HG03457 (cell line): ENCODE measurements around the gene TRPM2.
"Not testable (repeated sequence)": the region's sequence is repeated elsewhere in the genome, so short reads cannot be mapped to it uniquely, and the experiment has no call there.

Experiments
- ATAC-seq: cut with Tn5 transposase; IDR thresholded peaks from one replicate; pipeline ENCODE4 v1.9.1; 2021; ENCODE audit warnings: moderate number of reproducible peaks; ENCODE audit not compliant: unreplicated experiment

TRPM2 gene

DNA sequence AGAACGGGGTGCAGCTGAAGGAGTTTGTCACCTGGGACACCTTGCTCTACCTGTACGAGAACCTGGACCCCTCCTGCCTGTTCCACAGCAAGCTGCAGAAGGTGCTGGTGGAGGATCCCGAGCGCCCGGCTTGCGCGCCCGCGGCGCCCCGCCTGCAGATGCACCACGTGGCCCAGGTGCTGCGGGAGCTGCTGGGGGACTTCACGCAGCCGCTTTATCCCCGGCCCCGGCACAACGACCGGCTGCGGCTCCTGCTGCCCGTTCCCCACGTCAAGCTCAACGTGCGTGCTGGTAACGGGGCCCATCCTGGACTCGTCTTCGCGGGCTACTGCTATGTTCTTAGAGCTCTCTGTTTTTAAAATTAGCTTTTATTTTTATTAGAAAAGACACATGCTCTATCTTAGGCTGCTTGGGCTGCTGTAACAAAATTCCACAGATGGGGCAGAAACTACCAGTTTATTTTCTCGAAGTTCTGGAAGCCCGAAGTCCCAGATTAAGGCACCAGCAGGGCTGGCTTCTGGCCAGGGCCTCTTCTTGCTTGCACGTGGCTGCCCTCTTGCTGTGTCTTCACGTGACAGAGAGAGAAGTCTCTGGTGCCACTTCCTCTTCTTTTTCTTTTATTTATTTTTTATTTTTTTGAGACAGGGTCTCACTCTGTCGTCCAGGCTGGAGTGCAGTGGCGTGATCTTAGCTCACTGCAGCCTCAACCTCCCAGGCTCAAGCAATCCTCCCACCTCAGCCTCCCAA is 38.1 kb downstream of the TRPM2 start:
- no peak for ATAC-seq

DNA sequence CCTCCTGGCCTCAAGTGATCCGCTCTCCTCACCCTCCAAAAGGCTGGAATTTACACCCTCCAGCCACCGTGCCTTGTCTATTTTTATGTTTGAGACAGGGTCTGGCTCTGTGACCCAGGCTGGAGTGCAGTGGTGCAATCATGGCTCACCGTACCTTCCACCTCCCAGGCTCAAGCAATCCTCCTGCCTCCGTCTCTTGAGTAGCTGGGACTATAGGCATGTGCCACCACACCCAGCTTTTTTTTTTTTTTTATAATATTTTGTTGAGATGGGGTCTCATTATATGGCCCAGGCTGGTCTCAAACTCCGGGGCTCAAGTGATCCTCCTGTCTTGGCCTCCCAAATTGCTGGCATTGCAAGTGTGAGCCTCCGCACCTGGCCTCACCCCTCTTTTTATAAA is 38.8 kb downstream of the TRPM2 start:
- ATAC-seq = no peak

DNA sequence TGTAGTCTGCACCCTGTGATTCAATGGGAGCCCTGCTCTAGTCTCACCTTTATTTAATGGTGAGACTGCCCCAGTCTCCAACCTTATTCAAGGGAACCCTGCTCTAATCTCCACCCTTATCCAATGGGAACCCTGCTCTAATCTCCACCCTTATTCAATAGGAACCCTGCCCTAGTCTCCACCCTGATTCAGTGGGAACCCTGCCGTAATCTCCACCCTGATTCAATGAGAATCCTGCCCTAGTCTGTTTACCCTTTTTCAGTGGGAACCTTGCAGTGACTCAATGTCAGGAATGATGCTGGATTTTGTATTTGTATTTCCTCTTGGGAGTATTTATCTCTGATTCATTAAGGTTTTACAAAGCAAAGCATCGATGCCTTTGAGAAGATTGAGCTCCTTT is 39.5 kb downstream of the TRPM2 start:
- no peak for ATAC-seq

DNA sequence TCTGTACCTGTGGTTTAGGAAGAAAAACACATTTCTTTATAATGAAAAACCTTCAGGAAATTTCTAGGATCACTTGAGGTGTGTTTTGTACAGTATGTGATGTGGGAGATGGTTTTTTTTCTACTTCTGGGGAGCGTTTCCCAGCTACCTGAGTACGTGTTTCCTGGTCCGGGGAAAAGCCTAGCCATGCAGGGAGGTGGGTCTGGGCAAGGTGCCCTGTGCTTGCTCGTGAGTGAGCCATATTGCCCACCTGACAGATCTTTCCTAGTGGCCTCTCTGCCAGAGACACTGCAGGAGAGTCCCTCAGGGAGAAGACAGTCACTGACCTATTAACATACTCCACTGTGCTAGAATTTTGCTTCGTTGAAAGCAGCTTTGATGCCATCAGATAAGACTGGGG is 41.3 kb downstream of the TRPM2 start:
- no peak for ATAC-seq

DNA sequence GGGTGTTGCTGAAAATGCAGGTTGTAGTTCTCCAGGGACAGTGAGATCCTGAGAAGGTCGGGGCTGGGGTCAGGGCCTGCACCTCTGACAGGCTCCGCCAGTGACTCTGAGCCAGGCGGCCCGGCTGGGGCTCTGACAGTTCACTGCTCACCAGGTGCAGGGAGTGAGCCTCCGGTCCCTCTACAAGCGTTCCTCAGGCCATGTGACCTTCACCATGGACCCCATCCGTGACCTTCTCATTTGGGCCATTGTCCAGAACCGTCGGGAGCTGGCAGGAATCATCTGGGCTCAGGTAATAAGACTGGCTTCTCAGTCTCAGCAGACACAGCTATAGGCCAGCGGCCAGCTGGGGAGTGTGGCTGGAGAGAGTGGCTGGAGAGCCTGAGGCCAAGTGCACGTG is 41.8 kb downstream of the TRPM2 start:
- ATAC-seq = no peak

DNA sequence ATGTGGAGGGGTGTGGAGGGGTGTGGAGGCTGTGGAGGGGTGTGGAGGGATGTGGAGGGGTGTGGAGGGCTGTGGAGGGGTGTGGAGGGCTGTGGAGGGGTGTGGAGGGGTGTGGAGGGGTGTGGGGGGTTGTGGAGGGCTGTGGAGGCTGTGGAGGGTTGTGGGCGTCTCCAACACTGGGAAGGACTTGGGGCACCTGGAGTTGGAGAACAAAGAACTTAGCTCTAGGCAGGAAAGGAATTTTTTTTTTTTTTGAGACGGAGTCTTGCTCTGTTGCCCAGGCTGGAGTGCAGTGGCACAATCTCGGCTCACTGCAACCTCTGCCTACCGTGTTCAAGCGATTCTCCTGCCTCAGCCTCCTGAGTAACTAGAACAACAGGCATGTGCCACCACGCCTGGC is 43.4 kb downstream of the TRPM2 start:
- ATAC-seq = not testable (repeated sequence)

DNA sequence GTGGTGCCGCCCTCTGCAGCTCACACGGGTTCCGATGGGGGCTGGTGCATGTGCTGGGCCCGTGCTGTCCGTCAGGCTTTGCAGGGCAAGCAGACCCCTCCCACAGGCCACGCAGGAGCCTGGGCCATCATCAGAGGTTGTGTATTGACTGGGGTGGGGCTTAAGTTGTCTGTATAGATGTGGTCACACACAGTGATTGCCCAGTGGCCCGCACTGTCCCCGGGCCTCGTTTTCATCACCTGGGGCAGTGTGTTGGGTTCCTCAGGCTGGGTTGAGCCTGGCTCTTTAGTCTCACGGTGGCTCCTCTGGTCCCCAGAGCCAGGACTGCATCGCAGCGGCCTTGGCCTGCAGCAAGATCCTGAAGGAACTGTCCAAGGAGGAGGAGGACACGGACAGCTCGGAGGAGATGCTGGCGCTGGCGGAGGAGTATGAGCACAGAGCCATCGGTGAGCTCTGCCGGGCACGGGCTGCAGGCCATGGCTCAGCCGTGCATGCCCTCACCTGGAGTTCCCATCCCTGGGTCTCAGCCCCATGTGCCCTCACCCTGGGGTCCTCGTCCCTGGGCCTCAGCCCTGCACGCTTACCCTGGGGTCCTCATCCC is 44.1 kb downstream of the TRPM2 start:
- ATAC-seq = no peak

DNA sequence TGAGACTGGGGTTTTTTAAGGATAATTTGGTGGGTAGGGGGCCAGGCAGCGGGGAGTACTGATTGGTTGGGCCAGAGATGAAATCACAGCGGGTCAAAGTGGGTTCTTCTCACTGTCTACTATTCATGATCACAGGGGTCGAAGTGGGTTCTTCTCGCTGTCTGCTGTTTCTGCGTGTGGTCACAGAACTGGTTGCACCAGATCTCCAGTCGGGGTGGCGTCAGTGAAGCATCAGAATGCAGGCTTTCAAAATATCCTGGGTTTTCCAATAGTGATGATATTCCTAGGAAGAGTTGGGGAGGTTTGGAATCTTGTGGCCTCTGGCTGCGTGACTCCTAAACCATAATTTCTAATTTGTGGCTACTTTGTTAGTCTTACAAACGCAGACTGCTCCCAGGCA is 45.1 kb downstream of the TRPM2 start:
- no peak for ATAC-seq

DNA sequence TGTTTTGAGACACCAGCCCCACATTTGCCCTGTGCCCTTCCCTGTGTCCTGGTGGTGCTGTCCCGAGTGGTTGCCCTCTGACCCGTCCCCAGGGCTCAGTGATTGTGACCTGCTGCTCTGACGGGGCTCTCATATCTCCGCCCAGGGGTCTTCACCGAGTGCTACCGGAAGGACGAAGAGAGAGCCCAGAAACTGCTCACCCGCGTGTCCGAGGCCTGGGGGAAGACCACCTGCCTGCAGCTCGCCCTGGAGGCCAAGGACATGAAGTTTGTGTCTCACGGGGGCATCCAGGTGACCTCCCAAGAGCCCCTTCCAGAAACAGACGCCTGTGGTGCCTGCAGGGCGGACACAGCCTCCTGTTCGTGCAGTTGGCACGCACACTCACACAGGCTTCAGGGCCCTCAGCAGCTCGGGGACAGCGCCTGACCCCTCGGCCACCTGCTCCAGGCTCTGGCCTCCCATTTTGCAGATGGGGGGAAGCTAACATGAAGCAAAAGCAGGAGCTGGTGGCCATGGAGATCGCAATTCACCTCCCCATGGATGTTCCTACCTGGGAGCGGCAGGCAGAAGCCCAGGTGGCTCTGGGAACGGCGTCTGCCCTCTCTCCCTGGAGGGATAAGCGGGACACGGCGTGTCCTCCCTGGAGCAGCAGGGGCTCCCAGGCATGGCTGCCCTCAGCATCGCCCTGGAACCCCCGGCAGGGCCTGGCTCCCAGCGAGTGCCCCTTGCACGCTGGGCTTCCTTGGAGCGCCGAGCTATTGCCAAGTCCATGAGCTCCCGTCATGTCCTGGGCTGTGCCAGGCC is 45.9 kb downstream of the TRPM2 start:
- ATAC-seq = no peak

DNA sequence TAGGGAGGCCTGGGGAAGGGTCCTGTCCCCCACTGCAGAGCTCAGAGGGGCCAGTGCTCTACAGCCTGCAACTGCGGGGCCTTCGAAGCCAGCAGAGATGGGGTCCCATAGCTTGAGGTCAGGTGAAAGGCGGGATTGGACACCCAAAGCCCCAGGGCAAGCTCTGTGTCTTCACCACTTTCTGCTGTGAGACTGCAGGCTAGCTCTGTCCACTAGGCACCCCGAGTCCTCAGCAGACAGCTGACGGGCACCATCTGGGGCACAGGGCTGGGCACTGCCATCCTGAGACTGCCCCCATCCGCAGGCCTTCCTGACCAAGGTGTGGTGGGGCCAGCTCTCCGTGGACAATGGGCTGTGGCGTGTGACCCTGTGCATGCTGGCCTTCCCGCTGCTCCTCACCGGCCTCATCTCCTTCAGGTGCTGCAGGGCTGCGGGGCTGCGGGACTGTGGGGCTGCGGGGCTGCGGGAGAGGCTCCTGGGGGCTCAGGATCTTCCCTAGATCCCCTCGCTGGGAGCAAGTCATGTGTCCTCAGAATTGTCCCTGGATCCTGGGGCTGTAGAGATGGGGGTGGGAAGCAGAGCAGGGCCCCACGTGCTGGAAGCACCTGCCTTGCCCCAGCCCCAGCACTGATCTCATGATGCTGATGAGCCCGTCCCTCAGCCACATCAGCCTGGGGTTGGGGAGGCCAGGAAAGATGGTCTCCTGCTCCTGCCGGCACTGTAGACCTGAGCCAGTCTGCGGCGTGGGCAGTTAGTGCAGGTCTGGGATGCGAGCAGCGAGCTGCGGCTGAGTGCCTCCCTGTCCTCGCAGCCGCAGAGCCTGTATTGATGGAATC is 46.8 kb downstream of the TRPM2 start:
- ATAC-seq = no peak

DNA sequence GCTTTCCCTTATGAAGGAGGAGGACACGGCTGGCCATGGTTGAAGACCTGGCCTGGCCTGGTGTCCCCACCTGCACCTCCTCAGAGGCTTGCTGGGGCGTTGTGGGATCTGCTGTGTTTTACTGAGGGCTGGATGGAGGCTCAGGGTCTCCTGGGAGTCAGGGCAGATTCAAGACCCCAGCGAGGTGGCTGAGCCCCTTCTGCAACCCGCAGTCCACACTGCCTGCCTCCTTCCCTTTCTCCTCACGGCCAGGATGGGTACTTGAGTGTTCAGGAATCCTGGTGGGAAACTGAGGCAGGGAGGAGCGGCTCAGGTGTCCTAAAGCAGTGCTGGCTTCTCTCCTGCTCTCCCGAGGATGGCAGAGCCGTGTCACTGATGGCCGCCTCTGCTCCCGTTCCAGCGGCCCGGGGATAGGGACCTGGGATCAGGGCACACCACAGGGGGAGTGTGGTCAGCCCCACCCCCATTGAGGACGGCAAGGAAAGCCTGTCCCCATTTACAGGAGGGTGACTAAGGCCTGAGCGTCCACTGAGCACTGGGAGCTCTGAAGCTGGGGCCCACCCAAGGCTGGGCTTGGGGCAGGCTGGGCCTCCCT is 47.5 kb downstream of the TRPM2 start:
- no peak for ATAC-seq

DNA sequence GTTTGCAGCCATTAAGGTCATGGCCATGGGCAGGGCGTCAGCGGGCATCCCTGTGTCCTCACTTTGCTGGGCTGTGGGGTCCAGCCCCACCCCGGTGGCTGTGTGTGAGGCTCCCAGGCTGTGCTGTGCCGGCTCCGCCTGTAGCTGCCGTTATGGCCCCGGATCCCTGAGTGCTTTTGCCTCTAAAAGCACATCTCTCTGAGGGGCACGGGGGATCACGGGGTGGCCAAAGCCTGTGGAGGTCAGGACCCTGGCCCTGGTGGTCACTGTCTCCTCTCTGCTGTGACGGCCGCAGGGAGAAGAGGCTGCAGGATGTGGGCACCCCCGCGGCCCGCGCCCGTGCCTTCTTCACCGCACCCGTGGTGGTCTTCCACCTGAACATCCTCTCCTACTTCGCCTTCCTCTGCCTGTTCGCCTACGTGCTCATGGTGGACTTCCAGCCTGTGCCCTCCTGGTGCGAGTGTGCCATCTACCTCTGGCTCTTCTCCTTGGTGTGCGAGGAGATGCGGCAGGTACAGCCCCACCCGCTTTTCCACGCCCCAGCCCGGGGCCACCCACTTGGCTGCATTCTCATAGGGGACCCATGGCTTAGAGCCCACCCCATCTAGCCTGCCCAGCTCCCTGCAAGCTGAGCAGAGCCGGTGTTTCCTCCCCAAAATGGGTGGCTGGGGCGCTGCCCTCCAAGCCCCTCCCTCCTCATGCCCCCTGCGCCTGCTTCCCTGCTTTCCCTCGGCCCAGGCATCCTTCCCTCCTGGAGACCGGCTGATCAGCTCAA is 48.2 kb downstream of the TRPM2 start:
- ATAC-seq = no peak

DNA sequence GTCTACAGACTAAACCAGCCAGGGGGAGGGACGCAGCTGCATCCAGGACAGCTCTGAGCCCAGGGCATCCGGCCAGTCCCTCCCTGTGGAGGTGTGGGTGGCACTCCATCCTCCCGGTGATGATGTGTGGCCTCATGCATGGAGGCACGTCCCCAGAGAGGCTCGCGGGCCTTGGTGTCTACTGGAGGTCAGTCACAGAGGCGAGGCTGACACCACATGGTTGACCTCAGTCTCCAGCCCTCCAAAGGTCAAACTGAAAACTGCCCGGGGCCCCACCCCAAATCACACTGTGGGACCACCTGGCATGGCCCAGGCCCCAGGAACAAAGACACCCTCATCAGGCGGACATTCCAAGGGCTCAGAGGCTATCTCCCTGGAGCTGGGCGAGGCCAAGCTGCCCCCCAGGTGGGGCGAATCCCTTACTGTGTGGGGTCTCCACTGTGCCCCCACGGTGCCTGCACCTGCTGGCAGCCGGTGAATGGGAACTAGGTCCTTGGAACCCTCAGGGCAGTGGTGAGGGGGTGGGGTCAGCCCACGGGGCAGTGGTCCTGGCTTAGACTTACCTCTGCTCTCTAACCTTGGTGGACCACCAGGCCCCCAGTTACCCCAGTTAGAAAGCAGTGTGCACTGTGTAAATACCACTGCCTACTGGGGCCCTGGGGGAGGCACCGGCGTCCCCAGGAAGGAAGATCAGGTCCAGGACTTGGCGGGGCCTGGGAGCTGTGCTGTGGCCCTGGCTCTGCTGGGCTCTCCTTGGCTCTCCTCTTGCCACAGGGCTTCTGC is 49.1 kb downstream of the TRPM2 start:
- ATAC-seq = no peak

DNA sequence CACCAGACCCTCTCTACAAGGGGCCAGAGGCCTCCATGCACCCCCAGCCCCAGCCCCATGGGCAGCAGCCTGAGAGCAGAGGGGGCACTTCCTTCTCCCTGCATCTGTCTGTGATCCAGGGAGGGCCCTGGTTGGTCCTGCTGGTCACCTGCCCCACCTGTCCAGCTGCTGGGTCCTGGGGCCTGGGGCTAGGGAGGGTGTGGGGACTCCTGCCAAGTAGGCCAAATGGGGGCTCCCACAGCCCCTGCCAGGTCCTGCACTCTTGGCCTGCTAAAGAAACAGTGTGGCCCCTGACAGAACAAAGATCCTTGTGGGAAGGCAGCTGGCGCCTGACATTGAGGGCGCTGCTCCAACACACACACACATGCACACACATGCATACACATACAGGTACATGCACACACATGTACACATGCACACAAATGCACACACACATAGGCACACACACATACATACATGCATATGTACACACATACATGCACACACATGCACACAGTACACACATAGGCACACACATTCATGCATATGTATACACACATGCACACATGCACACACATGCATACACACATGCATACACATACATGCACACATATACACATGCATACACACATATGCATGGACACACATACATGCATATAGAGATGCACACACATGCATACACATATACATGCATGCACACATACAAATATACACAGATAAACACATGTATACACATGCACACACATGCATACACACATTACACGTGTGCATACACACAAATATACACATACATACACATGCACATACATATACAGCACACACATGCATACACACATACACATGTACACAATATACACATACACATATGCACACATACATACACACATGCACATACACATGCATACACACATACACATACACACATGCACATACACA is 49.9 kb downstream of the TRPM2 start:
- ATAC-seq = no peak

DNA sequence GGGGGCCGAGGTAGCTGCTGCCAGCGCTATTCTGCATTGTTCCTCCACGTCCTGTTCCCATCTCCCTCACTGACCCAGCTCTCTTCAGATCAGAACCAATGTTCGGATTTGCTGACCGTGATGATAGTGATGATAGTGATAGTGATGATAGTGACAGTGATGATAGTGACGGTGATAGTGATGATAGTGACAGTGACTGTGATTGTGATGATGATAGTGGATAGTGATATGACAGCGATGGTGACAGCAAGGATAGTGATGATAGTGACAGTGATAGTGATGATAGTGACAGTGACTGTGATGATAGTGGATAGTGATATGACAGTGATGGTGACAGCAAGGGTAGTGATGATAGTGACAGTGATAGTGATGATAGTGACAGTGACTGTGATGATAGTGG is 51.1 kb downstream of the TRPM2 start:
- ATAC-seq = not testable (repeated sequence)

DNA sequence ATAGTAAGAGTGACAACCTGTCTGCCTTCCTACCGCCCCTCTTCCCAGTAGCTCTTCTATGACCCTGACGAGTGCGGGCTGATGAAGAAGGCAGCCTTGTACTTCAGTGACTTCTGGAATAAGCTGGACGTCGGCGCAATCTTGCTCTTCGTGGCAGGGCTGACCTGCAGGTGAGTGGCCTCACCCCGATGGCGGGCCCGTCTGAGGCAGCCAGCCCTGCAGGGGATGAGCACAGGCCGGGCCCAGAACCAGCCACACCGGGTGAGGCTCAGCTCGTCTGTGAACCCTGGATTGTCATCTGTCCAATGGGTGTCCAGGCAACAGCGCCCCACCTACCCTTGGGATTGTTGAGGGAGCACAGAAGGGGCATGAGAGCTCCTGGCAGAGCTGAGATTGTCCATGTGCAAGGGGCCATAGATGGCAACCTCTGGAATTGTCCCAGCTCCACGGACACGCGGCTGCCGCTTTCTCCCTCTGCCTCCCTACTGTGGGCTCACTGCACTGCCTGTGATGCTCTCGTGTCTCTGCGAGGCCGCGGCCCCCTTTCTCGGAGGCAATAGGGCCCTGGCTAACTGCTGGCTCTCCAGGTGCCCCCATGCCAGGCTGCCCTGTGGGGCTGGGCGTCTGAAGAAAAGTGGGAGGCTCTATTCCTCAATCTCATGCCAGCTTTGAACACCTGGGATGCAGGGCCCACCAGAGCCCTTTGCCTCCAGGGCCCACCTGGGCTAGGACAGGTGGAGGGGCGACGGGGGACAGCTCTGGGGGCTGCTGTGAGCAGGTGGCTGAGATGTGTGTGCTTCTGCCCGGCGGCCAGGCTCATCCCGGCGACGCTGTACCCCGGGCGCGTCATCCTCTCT is 51.9 kb downstream of the TRPM2 start:
- no peak for ATAC-seq
